GM21786 (cell line): ENCODE measurements around the gene MIPOL1.
"Not testable (repeated sequence)": the region's sequence is repeated elsewhere in the genome, so short reads cannot be mapped to it uniquely, and the experiment has no call there.

Experiments used
- ATAC-seq: cut with Tn5 transposase; IDR thresholded peaks from one replicate; pipeline ENCODE4 v1.9.1; 2021; ENCODE audit not compliant: unreplicated experiment

Gene MIPOL1

DNA sequence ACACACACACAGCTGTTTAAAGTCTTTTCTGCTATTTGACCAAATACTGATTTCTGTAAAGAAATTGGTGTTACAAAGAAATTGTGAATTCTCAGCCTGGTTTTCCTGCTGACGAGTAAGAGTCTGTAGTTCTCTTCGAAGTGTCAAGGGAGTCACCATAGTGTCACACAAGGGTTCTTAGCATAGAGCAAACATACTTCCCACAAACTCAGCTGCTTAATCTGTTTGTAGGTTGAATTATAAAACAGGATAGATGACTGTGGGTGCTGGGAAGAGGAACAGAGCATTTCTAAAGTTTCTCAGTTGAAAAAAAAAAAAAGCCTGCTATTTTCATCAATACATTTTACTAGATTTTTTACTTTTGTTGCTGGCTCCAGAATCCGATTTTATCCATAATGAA is 314.4 kb downstream of the MIPOL1 start:
- no peak for ATAC-seq

- ATAC-seq: no peak
Observed at GRCh38 chr14:37515771-37516170, 318.0 kb downstream of the MIPOL1 start.

- ATAC-seq: no peak
Observed at GRCh38 chr14:37526994-37527393, 329.3 kb downstream of the MIPOL1 start.

DNA sequence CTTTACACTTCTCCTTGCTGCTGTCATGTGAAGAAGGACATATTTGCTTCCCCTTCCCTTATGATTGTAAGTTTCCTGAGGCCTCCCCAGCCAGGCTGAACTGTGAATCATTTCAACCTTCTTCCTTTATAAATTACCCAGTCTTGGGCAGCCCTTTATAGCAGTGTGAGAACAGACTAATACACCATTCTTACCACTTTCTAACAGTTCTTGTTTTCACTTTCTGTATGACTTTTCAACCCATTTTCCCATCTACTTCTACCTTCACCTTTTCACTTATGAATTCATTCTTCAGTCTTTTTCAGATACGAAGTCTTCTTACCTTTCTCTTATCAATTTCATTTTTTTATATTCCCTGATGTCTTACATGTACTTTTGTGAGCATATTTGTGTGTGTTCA is 342.3 kb downstream of the MIPOL1 start:
- no peak for ATAC-seq

- no peak for ATAC-seq
Observed at GRCh38 chr14:37544407-37544806, 346.7 kb downstream of the MIPOL1 start.

DNA sequence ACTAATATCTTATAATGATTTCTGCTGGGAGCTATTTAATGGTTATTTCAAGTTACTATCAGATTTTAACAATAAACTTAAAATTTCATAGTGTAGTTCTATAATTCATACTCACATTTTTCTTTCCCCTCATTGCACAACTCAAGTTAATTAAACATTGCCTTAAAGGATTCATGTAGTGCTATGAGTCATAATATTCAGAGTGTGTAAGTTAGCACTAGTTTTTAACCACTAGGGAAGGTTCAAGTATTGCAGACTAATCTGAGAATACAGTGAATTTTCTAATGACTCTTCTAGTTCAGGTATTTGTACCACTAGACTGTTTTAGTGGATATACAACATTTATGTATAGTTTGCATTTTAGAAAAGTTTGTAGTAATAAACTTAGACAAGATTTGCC is 347.4 kb downstream of the MIPOL1 start:
- ATAC-seq: no peak

DNA sequence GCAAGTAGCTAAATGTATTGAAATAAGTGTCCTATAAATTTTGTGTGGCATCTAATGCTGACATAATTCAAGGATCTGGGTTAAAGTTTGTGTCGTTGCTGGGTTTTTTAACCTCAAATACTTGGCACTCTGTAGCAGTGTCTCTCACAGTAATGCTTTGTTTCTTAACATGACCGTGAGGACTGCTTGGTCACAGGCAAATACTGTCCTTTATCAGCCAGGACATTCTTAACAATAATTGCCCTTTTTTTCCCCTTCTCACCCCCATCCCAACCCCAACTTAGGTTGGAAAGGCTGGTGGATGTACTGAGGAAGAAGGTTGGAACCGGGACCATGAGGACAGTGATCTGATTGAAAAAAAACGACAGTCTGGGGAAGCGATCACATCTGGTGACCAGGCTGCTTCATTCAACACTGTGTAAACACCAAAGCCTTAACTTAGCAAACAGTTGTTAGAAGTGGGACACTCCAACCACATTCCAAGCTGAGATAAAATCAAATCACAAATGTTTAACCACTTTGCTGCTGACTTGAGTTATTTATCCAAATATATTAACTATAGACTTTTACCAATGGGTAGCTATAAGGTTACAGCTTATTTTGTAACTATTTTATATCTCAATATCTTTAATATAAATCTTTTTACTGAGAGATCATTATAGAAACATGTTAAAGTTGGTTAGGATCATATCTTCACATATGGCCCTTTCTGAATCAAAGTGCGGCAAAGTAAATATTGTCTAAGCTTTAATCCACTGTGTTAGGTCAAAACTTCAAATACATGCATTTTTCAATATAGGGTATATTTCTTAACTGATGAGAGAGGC is 349.1 kb downstream of the MIPOL1 start:
- ATAC-seq: no peak

GRCh38 chr14:37550511-37550910 is 352.8 kb downstream of the MIPOL1 start:
- no peak for ATAC-seq

- ATAC-seq: no peak
Observed at GRCh38 chr14:37551119-37551518, 353.4 kb downstream of the MIPOL1 start.

DNA sequence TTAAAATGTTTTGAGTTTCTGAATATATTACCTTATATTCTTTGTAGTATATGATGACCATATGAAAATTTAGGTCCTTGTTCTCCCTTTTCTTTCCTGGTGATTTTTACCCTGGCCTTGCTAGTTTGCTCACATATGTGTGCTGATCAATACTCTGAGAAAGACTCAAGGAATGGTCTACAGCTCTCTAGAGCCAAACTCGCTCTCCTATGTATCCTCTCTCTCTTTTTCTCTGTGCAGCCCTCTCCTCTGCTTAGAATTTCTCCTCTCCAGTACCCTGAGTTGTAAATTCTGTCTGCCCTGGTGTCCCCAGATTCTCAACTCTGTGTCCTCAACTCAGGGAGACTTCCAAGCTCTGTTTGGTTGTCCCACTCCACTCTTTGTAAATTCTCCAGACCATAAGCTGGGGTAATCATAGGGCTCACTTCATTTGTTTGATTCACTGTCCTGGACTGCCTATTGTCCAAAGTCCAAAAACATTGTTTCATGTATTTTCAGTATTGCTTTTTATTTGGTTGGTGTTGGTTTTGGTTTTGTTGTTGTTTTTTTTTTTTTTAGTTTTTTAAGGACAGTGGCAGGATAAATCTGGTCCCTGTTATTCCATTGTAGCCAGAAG is 356.3 kb downstream of the MIPOL1 start:
- ATAC-seq: no peak

- not testable (repeated sequence) for ATAC-seq
Observed at GRCh38 chr14:37555596-37555995, 357.9 kb downstream of the MIPOL1 start.

DNA sequence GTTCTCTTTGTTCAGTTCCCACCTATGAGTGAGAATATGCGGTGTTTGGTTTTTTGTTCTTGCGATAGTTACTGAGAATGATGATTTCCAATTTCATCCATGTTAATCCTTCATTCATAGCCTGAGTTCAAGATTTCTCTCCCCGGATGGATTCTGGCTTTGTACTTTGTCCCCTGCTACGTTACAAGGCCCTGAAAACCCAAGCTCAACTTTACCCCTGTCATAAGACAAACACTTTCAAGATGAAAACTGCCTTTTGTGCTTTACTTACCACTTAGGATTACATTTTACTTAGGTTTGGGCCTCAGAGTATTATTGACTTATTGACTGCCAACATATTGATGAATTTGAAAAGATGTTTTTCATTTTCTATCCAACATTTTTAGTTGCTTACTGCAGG is 361.0 kb downstream of the MIPOL1 start:
- ATAC-seq: no peak

DNA sequence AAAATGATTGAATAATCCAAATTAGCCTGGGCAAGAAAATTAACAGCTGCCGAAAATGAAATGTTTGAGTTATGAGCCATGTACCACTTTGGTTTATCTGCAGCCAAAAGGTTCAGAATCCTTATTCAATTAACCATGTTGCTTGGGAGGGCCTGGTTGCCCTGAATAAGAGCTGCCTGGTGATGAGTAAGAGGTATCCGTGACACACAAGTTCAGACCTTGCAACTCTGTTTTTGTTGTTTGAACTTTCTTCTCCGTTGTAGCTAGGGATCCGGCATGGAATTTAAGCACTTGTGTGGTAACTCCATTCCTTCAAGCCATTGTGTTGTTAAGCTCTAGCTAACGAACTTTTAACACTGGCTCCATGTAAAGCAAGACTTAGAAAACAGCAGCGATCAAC is 361.6 kb downstream of the MIPOL1 start:
- no peak for ATAC-seq

DNA sequence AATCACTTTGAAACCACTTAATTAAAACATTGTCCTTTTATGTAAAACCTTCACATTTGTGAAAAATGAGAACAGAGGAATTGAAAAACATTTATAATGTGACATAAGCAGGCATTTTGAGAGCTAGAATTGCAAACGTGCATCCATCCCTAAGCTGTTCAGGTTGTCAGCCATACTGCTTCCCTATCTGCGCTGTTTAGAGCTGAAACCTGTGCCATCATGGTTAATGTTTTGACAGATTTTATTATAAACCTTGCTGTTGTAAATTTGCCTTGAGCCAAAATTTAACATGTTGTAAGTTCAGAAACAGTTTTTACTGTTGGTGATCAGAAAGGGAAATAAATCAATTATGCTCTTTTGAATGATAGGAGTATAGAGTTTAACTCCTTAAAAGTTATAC is 365.5 kb downstream of the MIPOL1 start:
- no peak for ATAC-seq

DNA sequence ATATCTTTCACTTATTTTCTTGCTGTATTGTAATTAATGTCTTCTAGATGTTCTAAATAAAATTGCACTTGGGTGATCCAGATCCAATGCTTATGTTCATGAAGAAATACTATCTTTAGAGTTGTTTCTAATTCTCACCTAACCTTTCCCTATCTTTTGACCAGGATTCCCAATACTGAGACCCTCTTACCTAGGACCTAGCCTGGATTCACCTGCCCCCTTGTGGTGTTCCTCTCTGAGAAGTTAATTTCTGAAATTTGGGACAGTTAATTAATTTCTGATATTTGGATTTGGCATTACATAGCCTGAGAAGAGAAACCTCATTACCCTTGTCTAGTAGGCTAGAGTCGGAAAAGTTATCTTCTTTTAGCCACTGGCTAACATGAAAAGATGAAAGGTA is 367.8 kb downstream of the MIPOL1 start:
- ATAC-seq: no peak

DNA sequence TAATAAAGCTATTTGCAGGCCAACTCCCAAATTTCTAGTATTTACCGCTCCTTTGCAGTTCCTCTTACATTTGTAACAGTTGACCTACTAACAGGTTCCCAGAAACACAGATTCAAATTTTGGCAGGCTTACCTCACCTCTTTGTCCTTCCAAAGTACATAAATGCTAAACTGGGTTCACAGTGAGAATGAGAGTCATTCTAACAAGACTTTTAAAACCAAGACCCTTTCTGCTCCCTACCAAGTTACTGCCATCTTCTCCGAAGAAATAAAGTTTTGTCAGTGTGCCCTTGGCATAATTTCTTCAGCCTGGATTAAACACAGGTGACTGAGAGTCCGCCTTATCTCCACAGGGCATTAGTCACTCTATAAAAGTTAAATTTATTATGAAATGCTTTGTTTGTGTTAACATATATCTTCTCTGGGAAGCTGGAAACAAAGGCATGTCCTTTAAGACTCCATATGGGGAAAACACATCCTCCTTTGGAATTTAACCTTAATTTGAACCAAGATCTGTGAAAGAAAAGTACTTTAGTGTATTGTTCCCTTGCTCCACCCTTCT is 369.2 kb downstream of the MIPOL1 start:
- ATAC-seq: no peak

- no peak for ATAC-seq
Observed at GRCh38 chr14:37569729-37570128, 372.0 kb downstream of the MIPOL1 start.

- ATAC-seq: no peak
Observed at GRCh38 chr14:37571391-37571790, 373.7 kb downstream of the MIPOL1 start.

DNA sequence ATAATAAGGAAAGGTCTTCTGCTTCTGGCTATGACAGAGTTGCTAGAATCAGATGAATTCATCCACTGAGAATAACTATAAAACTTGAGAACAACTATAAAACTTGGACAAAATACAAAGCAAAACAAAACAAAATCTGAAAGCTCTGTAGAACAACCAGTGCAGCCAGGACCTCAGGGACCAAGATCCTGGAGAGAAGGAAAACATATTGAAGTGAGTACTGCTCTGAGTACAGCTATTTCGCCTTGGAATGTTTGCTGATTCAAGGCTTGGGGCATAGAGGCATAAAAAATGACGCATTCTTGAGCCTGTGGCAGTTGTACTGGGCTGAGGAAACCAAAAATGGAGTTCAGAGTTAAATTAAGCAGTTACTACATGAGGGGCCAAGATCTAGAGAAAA is 375.6 kb downstream of the MIPOL1 start:
- ATAC-seq: no peak

GRCh38 chr14:37579274-37579673 is 381.5 kb downstream of the MIPOL1 start:
- no peak for ATAC-seq

GRCh38 chr14:37580146-37580545 is 382.4 kb downstream of the MIPOL1 start:
- ATAC-seq: no peak
